Fibroblast of peridontal ligament (primary cell): ENCODE results near the gene CCL24.
"Not testable (repeated sequence)": the region's sequence is repeated elsewhere in the genome, so short reads cannot be mapped to it uniquely, and the experiment has no call there.

ENCODE experiments used
- DNase-seq: peaks from one replicate; pipeline ENCODE4 v3.0.0-alpha.2; 2010; ENCODE audit errors: extremely low read depth

Gene CCL24

DNA sequence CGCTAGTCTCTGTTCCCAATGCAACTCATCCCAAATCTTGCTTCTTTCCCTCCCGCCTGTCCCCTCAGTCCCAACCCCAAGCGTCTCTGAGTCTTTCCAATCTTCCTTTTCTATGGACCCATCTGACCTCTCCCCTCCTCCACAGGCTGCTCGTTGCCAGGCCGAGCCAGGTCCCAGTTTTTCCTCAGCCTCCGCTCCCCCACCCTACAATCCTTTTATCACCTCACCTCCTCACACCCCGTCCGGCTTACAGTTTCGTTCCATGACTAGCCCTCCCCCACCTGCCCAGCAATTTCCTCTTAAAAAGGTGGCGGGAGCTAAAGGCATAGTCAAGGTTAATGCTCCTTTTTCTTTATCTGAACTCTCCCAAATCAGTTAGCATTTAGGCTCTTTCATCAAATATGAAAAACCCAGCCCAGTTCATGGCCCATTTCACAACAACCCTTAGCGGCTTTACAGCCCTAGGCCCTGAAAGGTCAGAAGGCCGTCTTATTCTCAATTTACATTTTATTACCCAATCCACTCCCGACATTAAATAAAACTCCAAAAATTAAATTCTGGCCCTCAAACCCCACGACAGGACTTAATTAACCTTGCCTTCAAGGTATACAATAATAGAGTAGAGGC is 32.8 kb downstream of the CCL24 start:
- not testable (repeated sequence) for DNase-seq

- not testable (repeated sequence) for DNase-seq
Observed at GRCh38 chr7:75779516-75779915, 34.1 kb downstream of the CCL24 start.

DNA sequence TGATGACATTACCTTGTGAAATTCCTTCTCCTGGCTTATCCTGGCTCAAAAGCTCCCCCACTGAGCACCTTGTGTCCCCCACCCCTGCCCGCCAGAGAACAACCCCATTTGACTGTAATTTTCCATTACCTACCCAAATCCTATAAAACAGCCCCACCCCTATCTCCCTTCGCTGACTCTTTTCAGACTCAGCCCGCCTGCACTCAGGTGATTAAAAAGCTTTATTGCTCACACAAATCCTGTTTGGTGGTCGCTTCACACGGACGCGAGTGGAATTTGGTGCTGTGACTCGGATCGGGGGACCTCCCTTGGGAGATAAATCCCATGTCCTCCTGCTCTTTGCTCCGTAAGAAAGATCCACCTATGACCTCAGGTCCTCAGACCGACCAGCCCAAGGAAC is 34.6 kb downstream of the CCL24 start:
- DNase-seq: not testable (repeated sequence)

DNA sequence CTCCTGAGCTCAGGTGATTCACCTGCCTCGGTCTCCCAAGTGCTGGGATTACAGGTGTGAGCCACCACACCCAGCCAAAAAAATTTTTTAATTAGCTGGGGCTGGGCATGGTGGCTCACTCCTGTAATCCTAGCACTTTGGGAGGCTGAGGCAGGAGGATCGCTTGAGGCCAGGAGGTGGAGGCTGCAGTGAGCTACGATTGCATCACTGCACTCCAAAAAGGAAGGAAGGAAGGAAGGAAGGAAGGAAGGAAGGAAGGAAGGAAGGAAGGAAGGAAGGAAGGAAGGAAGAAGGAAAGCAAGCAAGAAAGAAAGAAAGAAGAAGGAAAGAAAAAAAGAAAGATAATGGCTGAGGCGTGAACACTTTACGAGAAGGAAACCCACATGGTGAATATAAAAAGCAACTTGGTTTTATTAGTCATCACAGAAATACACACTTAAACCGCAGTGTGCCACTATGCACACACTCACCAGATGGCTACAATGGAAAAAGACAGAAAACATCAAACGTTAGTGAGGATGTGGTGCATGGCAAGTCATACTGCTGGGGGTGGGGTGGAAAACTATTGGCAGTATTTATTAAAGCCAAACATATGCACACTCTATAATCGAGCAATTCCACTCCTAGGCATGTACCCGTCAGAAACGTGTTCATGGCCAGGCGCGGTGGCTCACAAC is 37.2 kb downstream of the CCL24 start:
- peak; percentile 92 for DNase-seq

GRCh38 chr7:75773958-75774357 is 39.6 kb downstream of the CCL24 start:
- not testable (repeated sequence) for DNase-seq

- DNase-seq: peak; percentile 95
Observed at GRCh38 chr7:75772081-75773077, 41.2 kb downstream of the CCL24 start, which contains the start of gene CCL26. CCL26 (minus strand) TSS chr7:75772211; CDS start chr7:75772176, 35 bp downstream.

DNA sequence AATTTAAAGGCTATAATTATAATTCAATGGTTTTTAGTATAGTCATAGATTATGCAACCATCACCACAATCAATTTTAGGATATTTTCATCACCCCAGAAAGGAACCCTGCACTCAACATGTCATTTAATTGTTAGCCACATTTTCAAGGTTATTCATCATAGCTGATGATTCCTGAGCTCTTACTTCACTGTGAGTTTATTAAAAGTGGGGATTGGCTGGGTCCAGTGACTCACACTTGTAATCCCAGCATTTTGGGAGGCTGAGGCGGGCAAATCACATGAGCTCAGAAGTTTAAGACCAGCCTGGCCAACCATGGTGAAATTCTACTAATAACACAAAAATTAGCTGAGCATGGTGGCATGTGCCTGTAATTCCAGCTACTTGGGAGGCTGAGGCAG is 42.4 kb downstream of the CCL24 start:
- peak; percentile 89 for DNase-seq

DNA sequence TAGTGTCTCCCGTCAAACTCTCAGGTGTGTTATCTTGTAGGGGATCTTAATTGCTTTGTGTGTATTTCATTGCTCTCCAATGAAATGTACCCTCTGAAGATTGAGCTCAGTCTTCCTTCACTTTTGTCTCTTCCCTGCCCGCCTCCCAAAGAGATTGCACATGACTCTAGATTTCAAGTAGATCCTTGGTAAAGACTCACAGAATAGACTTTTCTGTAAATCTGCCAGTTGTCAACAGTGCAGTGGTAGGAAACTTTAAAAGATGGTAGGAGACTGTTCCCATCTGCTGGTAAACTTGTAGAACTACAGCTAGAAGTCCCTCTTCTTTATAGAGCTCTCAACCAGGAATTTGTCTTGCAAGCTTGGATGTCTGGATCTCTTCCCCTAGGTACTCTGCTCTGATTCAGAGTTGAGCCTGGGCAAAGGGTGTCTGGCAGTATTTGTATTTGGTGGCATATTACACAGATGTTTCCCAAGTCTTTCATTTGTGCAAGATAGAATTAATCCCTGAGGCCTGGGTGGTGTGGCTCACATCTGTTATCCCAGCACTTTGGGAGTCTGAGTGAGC is 51.2 kb downstream of the CCL24 start:
- peak; percentile 91 for DNase-seq

GRCh38 chr7:75761801-75762200 is 51.8 kb downstream of the CCL24 start:
- not testable (repeated sequence) for DNase-seq
